OCI-LY1 (cell line): Measurements from ENCODE around the gene CCNDBP1.

Experiments
- H2AFZ ChIP-seq: fragments of 200-600 bp; sonication (generic), shearing (Covaris generic); 2 replicates; pipeline ENCODE4 v1.6.0; 2014; ENCODE audit warnings: antibody characterized with exemption, mild to moderate bottlenecking, low read length
- H3F3A ChIP-seq: fragments of 200-600 bp; sonication (generic), shearing (Covaris generic); 2 replicates; pipeline ENCODE4 v1.6.0; 2014; ENCODE audit warnings: mild to moderate bottlenecking, antibody characterized with exemption, low read length, moderate library complexity; ENCODE audit not compliant: insufficient read depth
- H3K27ac ChIP-seq: fragments of 200-600 bp; sonication (generic); 2 replicates; pipeline ENCODE4 v1.5.1; 2014; ENCODE audit warnings: low read length, mixed run types, mild to moderate bottlenecking, low read depth; ENCODE audit not compliant: poor library complexity, severe bottlenecking
- H3K27me3 ChIP-seq: fragments of 200-600 bp; sonication (generic); 2 replicates; pipeline ENCODE4 v1.6.0; 2014; ENCODE audit warnings: antibody characterized with exemption, mild to moderate bottlenecking, low read length, moderate library complexity; ENCODE audit not compliant: insufficient read depth
- H3K36me3 ChIP-seq: fragments of 200-600 bp; sonication (generic); 2 replicates; pipeline ENCODE4 v1.6.1; 2014; ENCODE audit warnings: mild to moderate bottlenecking, antibody characterized with exemption, low read length, moderate library complexity, mixed read lengths; ENCODE audit not compliant: insufficient read depth
- H3K4me1 ChIP-seq: fragments of 200-600 bp; sonication (generic); 2 replicates; pipeline ENCODE4 v1.5.1; 2014; ENCODE audit warnings: mild to moderate bottlenecking, low read length, moderate library complexity; ENCODE audit not compliant: insufficient read depth, severe bottlenecking
- H3K4me2 ChIP-seq: fragments of 200-600 bp; sonication (generic), shearing (Covaris generic); 2 replicates; pipeline ENCODE4 v1.6.1; 2014; ENCODE audit warnings: low read length
- H3K4me3 ChIP-seq: fragments of 200-600 bp; sonication (generic); 2 replicates; pipeline ENCODE4 v1.5.1; 2014; ENCODE audit warnings: low read length, low read depth, mild to moderate bottlenecking, mixed read lengths; ENCODE audit not compliant: poor library complexity, severe bottlenecking
- H3K79me2 ChIP-seq: fragments of 200-600 bp; shearing (Covaris generic); 2 replicates; pipeline ENCODE4 v1.6.1; 2016; ENCODE audit warnings: mixed run types, low read length, mixed read lengths; ENCODE audit not compliant: insufficient read depth
- H3K9ac ChIP-seq: fragments of 200-600 bp; sonication (generic), shearing (Covaris generic); 2 replicates; pipeline ENCODE4 v1.6.1; 2014; ENCODE audit warnings: mild to moderate bottlenecking, low read length, mixed read lengths
- H3K9me2 ChIP-seq: fragments of 200-600 bp; sonication (generic), shearing (Covaris generic); 2 replicates; pipeline ENCODE4 v1.6.1; 2014; ENCODE audit warnings: low read depth, mild to moderate bottlenecking, low read length, mixed read lengths
- H3K9me3 ChIP-seq: fragments of 200-600 bp; shearing (Covaris generic); 2 replicates; pipeline ENCODE4 v1.6.1; 2014; ENCODE audit warnings: low read length, mixed read lengths
- H4K20me1 ChIP-seq: fragments of 200-600 bp; sonication (generic), shearing (Covaris generic); 2 replicates; pipeline ENCODE4 v1.6.0; 2016; ENCODE audit warnings: mild to moderate bottlenecking, low read length; ENCODE audit not compliant: insufficient read depth
- CTCF ChIP-seq: fragments of 200-600 bp; sonication (generic), shearing (Covaris generic); IDR thresholded peaks from 2 replicates; pipeline ENCODE4 v1.5.1; 2017; ENCODE audit warnings: mild to moderate bottlenecking, antibody characterized with exemption, low read length, moderate library complexity, mixed read lengths
- EZH2 ChIP-seq: fragments of 200-600 bp; sonication (generic), shearing (Covaris generic); IDR thresholded peaks from 2 replicates; pipeline ENCODE4 v1.8.0; 2017; ENCODE audit warnings: borderline replicate concordance, mixed run types, mild to moderate bottlenecking, antibody characterized with exemption, low read length, moderate library complexity, mixed read lengths

Gene CCNDBP1

GRCh38 chr15:43185157-43186002, at the start of gene CCNDBP1:
Gene CCNDBP1 (plus strand): TSS chr15:43185403. CDS start chr15:43185499, 96 bp downstream.
- H3K27ac ChIP-seq, result peak within 1 kb of the TSS; percentile 71
- H3K9me3 ChIP-seq, result no peaks in the 10 kb centered on the region
- H3K9me2 ChIP-seq, result no peaks in the 10 kb centered on the region
- H3K4me1 ChIP-seq, result peaks cover 18% of the 10 kb centered on the region
- H3F3A ChIP-seq, result no peaks in the 10 kb centered on the region
- peak within 1 kb of the TSS; percentile 99 for H3K4me2 ChIP-seq
- no peaks in the 10 kb centered on the region for H4K20me1 ChIP-seq
- no peaks in the 10 kb centered on the region for H3K27me3 ChIP-seq
- H3K4me3 ChIP-seq, result peak within 1 kb of the TSS; percentile 78
- peaks cover 10% of the 10 kb centered on the region for H3K79me2 ChIP-seq
- H3K9ac ChIP-seq, result peak within 1 kb of the TSS; percentile 74
- H2AFZ ChIP-seq, result no peak within 1 kb of the TSS
- peaks cover 26% of the 10 kb centered on the region; the same call in 1 of the 2 replicates for H3K36me3 ChIP-seq
- no peak for TF ChIP-seq EZH2
- TF ChIP-seq CTCF, result peak; percentile 52; the same call in 1 of the 2 replicates

GRCh38 chr15:43143203-43143941, 41.8 kb upstream of the CCNDBP1 start:
- Histone ChIP-seq H3K4me3 (no peak overlapping the region), H3K27me3 (no peaks in the 10 kb centered on the region), H3K36me3 (peaks cover 69% of the 10 kb centered on the region), H3K27ac (no peak overlapping the region), H3F3A (no peaks in the 10 kb centered on the region), H2AFZ (no peak overlapping the region), H3K9me2 (no peaks in the 10 kb centered on the region), H3K4me1 (peaks cover 10% of the 10 kb centered on the region), H3K9me3 (no peaks in the 10 kb centered on the region), H3K4me2 (no peak overlapping the region), H4K20me1 (no peaks in the 10 kb centered on the region), H3K9ac (no peak overlapping the region), H3K79me2 (no peaks in the 10 kb centered on the region)
- TF ChIP-seq EZH2, result no peak

- H2AFZ ChIP-seq, result no peak overlapping the region
- no peaks in the 10 kb centered on the region for H3K9me2 ChIP-seq
- H3K9me3 ChIP-seq, result no peaks in the 10 kb centered on the region
- TF ChIP-seq CTCF (no peak), EZH2 (no peak)
- no peaks in the 10 kb centered on the region for H3K27me3 ChIP-seq
- H3F3A ChIP-seq, result no peaks in the 10 kb centered on the region
- H4K20me1 ChIP-seq, result no peaks in the 10 kb centered on the region
- H3K4me3 ChIP-seq, result no peak overlapping the region
- H3K4me2 ChIP-seq, result no peak overlapping the region
- H3K27ac ChIP-seq, result no peak overlapping the region
- peaks cover 69% of the 10 kb centered on the region for H3K36me3 ChIP-seq
- no peak overlapping the region for H3K9ac ChIP-seq
- H3K4me1 ChIP-seq, result peaks cover 10% of the 10 kb centered on the region
- no peaks in the 10 kb centered on the region for H3K79me2 ChIP-seq
These were observed 40.7 kb upstream of the CCNDBP1 start for GRCh38 chr15:43144512-43144911.
